ENCODE data around the gene FTO. TPM values are rescaled to one million over a fixed set of nuclear protein-coding genes. Genes with fewer than 3 reads are reported as not detected.

The FTO gene
- total RNA-seq, 1 donor from 2014 or later, result 65.8 TPM

DNA sequence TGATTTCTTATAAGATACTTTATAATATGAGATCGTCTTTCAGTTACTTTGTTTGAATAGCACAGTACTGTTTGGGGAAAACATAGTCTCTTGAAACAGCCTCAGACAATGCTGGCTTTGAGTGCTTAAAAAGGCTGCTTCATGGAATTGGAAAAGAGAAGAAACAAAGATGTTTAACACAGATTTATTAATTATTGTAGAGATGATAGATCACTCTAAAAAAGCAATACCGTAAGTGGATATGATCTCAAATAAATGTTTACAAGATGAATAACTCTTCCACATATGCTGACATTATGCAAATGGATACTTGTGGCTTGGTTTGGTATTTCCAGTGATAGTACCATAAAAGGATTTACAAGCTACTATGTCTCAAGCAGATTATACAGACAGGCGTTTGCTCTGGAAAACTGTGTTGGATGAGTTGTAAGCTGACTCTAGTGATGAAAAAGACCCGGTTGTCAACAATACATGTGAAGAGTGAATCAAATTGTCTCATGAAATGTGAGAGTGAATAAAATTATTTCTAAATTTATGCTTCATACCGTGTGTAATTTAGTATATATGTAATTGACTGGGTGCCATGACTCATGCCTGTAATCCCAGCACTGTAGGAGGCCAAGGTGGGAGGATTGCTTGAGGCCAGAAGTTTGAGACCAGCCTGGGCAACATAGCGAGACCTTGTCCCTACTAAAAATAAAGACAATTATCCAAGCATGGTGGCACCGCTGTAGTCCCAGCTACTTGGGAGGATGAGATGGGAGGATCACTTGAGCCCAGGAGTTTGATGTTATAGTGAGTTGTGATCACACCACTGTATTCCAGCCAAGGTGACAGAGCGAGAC, 105.4 kb downstream of the FTO start:
- POLR2A ChIA-PET, result no interaction called here
- no peak overlapping the region for H3K4me3 Mint-ChIP-seq
- H3K36me3 Mint-ChIP-seq (ENCODE audit: low read depth), result peaks cover 35% of the 10 kb centered on the region
- intact Hi-C loops (cut with micrococcal nuclease), result no loop called here
- H3K27me3 Mint-ChIP-seq, result no peaks in the 10 kb centered on the region
- no peaks in the 10 kb centered on the region for H3K9me3 Mint-ChIP-seq
- CTCF ChIA-PET, result no interaction called here
- no peak overlapping the region for H3K27ac Mint-ChIP-seq
- TF ChIP-seq, protein P1, sequence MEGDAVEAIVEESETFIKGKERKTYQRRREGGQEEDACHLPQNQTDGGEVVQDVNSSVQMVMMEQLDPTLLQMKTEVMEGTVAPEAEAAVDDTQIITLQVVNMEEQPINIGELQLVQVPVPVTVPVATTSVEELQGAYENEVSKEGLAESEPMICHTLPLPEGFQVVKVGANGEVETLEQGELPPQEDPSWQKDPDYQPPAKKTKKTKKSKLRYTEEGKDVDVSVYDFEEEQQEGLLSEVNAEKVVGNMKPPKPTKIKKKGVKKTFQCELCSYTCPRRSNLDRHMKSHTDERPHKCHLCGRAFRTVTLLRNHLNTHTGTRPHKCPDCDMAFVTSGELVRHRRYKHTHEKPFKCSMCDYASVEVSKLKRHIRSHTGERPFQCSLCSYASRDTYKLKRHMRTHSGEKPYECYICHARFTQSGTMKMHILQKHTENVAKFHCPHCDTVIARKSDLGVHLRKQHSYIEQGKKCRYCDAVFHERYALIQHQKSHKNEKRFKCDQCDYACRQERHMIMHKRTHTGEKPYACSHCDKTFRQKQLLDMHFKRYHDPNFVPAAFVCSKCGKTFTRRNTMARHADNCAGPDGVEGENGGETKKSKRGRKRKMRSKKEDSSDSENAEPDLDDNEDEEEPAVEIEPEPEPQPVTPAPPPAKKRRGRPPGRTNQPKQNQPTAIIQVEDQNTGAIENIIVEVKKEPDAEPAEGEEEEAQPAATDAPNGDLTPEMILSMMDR (IDR thresholded peaks at IDR 0.05), result no peak
- ATAC-seq (ENCODE audit: low read depth), result no peak
- peaks cover 5% of the 10 kb centered on the region for H3K4me1 Mint-ChIP-seq
- no peak for DNase-seq

DNA sequence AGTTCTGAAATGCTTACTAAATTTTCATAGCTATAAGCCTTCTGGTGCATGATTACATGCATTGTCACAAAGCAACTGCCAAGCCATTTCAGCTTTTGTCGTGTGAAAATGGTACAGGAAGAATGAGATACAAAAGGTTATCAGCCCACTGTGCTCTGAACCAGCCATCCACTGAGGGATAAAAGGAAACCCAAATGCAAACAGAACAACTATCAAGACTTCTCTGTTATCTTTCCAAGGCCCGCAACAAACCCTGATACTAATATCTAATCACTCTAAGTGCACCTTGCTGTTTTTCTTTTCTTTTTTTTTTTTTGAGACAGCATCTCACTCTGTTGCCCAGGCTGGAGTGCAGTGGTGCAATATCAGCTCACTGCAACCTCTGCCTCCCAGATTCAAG, 109.0 kb downstream of the FTO start:
- TF ChIP-seq, protein P1 (IDR thresholded peaks at IDR 0.05), result no peak
- intact Hi-C loops (cut with micrococcal nuclease), result no loop called here
- Mint-ChIP-seq H3K36me3 (ENCODE audit: low read depth) (peaks cover 60% of the 10 kb centered on the region), H3K4me3 (no peak overlapping the region), H3K27ac (no peak overlapping the region), H3K27me3 (no peaks in the 10 kb centered on the region), H3K9me3 (peaks cover 5% of the 10 kb centered on the region), H3K4me1 (peaks cover 9% of the 10 kb centered on the region)
- POLR2A ChIA-PET, result no interaction called here
- DNase-seq, result no peak
- no peak for ATAC-seq (ENCODE audit: low read depth)
- CTCF ChIA-PET, result no interaction called here

DNA sequence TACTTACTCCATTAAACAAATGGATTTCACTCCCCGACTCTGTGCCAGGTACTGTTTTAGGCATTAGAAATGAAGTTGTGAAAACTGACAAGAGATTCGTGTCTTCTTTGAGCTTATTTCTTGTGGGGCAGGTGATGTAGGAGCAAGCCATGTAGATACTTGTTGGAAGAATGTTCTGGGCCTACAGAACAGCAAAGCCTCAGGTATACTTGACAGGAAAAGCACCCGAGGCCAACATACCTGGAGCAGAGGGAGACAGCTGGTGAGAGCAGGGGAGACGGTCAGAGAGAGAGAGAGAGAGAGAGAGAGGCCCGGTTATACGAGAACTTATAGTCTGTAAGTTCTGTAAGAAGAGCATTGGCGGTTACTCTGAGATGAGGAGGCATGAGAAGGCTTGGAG, 110.8 kb downstream of the FTO start:
- H3K4me1 Mint-ChIP-seq, result peaks cover 14% of the 10 kb centered on the region
- H3K9me3 Mint-ChIP-seq, result peaks cover 5% of the 10 kb centered on the region
- no peaks in the 10 kb centered on the region for H3K27me3 Mint-ChIP-seq
- ChIA-PET CTCF (no interaction called here), POLR2A (no interaction called here)
- peaks cover 60% of the 10 kb centered on the region for H3K36me3 Mint-ChIP-seq (ENCODE audit: low read depth)
- H3K4me3 Mint-ChIP-seq, result no peak overlapping the region
- ATAC-seq (ENCODE audit: low read depth), result no peak
- no peak overlapping the region for H3K27ac Mint-ChIP-seq
- no peak for DNase-seq
- intact Hi-C loops (cut with micrococcal nuclease), result no loop called here
- TF ChIP-seq, protein P1 (IDR thresholded peaks at IDR 0.05), result no peak

DNA sequence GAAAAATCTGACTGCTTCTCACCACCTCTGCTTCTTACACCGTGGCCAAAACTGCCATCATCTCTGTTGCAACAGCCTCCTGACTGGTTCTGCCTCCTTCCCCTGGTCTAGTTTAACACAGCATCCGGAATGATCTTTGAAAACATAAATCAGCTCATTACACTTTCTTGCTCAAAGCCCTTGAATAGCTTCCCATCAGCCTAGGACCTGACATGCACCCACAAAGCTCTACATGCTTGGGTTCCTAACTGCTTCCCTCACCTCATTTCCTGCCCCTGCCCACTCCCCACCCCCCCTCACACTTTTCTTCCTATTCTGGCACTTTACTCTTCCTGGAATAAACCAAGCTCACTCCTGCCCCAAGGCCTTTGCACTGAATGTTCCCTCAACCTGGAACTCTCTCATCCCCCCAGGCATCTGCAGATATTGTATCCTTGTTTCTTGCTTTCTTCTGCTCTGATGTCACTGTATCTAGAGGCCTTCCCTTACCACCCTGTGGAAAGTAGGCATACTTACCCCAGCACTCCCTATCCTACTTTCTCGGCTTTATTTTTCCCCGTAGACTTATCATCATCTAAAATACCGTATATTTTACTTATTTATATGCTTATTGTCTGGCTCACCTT, 112.4 kb downstream of the FTO start:
- POLR2A ChIA-PET, result no interaction called here
- DNase-seq (no peak), ATAC-seq (ENCODE audit: low read depth) (no peak)
- Mint-ChIP-seq H3K9me3 (peaks cover 5% of the 10 kb centered on the region), H3K36me3 (ENCODE audit: low read depth) (peaks cover 47% of the 10 kb centered on the region), H3K27me3 (no peaks in the 10 kb centered on the region), H3K4me3 (no peak overlapping the region), H3K4me1 (peaks cover 22% of the 10 kb centered on the region), H3K27ac (no peak overlapping the region)
- TF ChIP-seq, protein P1 (IDR thresholded peaks at IDR 0.05), result no peak
- CTCF ChIA-PET, result no interaction called here
- intact Hi-C loops (cut with micrococcal nuclease), result no loop called here

DNA sequence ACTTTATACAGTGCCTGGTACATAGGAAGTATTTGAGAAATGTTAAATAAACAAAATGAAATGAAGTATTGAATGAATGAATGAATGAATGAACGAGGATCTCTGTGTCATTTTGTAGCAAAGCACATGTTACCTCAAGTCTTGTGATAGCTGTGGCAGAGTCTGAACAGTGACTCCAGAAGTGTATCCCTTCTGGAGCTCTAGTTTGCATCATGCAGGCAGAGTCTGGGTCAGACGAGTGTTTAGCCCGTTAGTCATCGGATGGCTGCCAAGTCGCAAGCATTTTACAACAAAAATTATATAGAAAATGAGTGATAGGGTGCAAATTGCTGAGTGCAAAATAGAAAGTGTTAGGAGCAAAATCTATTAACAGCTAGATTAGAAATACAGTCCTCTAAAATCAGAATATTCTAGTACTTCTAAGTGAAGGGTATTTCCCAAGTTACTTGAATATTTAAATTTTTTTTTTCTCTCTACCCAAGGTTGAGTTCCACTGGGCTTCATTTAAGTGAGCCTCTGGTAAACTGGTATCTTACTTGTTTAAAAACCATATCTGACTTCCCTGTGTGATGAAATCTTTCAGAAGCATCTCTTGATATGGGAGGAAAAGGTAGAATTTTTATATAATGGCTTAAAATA, 113.3 kb downstream of the FTO start:
- Mint-ChIP-seq H3K36me3 (ENCODE audit: low read depth) (peaks cover 39% of the 10 kb centered on the region), H3K27me3 (no peaks in the 10 kb centered on the region), H3K9me3 (peaks cover 5% of the 10 kb centered on the region), H3K27ac (no peak overlapping the region), H3K4me3 (no peak overlapping the region), H3K4me1 (peaks cover 24% of the 10 kb centered on the region)
- ChIA-PET CTCF (no interaction called here), POLR2A (no interaction called here)
- intact Hi-C loops (cut with micrococcal nuclease), result no loop called here
- TF ChIP-seq, protein P1 (IDR thresholded peaks at IDR 0.05), result no peak
- no peak for DNase-seq
- ATAC-seq (ENCODE audit: low read depth), result no peak

Measured in activated B cell treated with CpG ODN at 0.5 μM for 24 hours (primary cell).